CD14-positive monocyte (primary cell): ENCODE measurements around the gene BRIP1. TPM values are rescaled to one million over a fixed set of nuclear protein-coding genes. Genes with fewer than 3 reads are reported as not detected.
"Not testable (repeated sequence)": the region's sequence is repeated elsewhere in the genome, so short reads cannot be mapped to it uniquely, and the experiment has no call there.

Source experiments
- DNase-seq, 3 donors: peaks; one replicate each; pipeline ENCODE4 v3.0.0-alpha.2; 2011 to 2022
- H2AFZ ChIP-seq: 2 replicates; pipeline ENCODE4 v1.6.0; 2012; ENCODE audit warnings: mild to moderate bottlenecking, low read depth, low read length, inconsistent platforms; ENCODE audit not compliant: insufficient read depth, poor library complexity, severe bottlenecking
- H3K27ac ChIP-seq, 2 donors: 1 replicate in 1 of 2; 2 replicates in 1 of 2; pipeline ENCODE4 v1.5.1; 2012 to 2013; ENCODE audit warnings: low read length in 2 of 2, control low read depth in 1 of 2, inconsistent platforms in 1 of 2, low read depth in 1 of 2, mild to moderate bottlenecking in 1 of 2
- H3K27me3 ChIP-seq, 2 donors: one replicate each; pipeline versions ENCODE4 v1.6.0 to v1.6.1; 2011 to 2013; ENCODE audit warnings: low read length in 2 of 2; ENCODE audit not compliant: control insufficient read depth in 2 of 2, insufficient read depth in 2 of 2
- H3K36me3 ChIP-seq, 2 donors: replicated peaks in 1 of 2; 1 replicate in 1 of 2; 2 replicates in 1 of 2; pipeline versions ENCODE4 v1.5.1 to v1.6.1; 2012 to 2013; ENCODE audit warnings: low read length in 2 of 2, control low read depth in 1 of 2, inconsistent platforms in 1 of 2, mild to moderate bottlenecking in 1 of 2; ENCODE audit not compliant: insufficient read depth in 2 of 2, control insufficient read depth in 1 of 2
- H3K4me1 ChIP-seq, 2 donors: 1 replicate in 1 of 2; 2 replicates in 1 of 2; pipeline versions ENCODE4 v1.5.1 to v1.6.1; 2012 to 2013; ENCODE audit warnings: low read length in 2 of 2, control low read depth in 1 of 2, inconsistent platforms in 1 of 2, mild to moderate bottlenecking in 1 of 2, moderate library complexity in 1 of 2; ENCODE audit not compliant: insufficient read depth in 2 of 2, control insufficient read depth in 1 of 2
- H3K4me2 ChIP-seq: replicated peaks from 2 replicates; pipeline ENCODE3; 2012; ENCODE audit warnings: low read length, moderate library complexity, mild to moderate bottlenecking; ENCODE audit not compliant: poor library complexity, severe bottlenecking; ENCODE audit errors: extremely low read depth
- H3K4me3 ChIP-seq, 3 experiments: fragments of 200-600 bp in 1 of 3; sonication (generic) in 1 of 3; replicated peaks in 1 of 3; 1 replicate in 2 of 3; 2 replicates in 1 of 3; pipeline ENCODE4 v1.5.1; 2011 to 2013; ENCODE audit warnings: low read length in 3 of 3, mild to moderate bottlenecking in 3 of 3, control low read depth in 2 of 3, low read depth in 2 of 3, inconsistent platforms in 1 of 3, moderate library complexity in 1 of 3
- H3K79me2 ChIP-seq: 2 replicates; pipeline ENCODE4 v1.6.0; 2012; ENCODE audit warnings: mild to moderate bottlenecking, control low read depth, inconsistent platforms, low read length, moderate library complexity; ENCODE audit not compliant: insufficient read depth
- H3K9ac ChIP-seq: 2 replicates; pipeline ENCODE4 v1.6.0; 2017; ENCODE audit warnings: low read length, mild to moderate bottlenecking; ENCODE audit not compliant: insufficient read depth, poor library complexity, severe bottlenecking
- H3K9me3 ChIP-seq, 2 donors: replicated peaks in 1 of 2; 1 replicate in 1 of 2; 2 replicates in 1 of 2; pipeline versions ENCODE4 v1.5.1 to v1.6.1; 2012 to 2013; ENCODE audit warnings: low read length in 2 of 2, control low read depth in 1 of 2; ENCODE audit not compliant: control insufficient read depth in 1 of 2, insufficient read depth in 1 of 2
- H4K20me1 ChIP-seq: 2 replicates; pipeline ENCODE4 v1.6.0; 2012; ENCODE audit warnings: mild to moderate bottlenecking, low read length, control low read depth, moderate library complexity; ENCODE audit not compliant: insufficient read depth
- H3K27ac Mint-ChIP-seq, 7 donors: one replicate each; pipeline ENCODE4 v1.8.0; 2020; ENCODE audit warnings: mild to moderate bottlenecking in 7 of 7, mixed read lengths in 7 of 7, moderate library complexity in 6 of 7, inconsistent platforms in 2 of 7
- H3K27me3 Mint-ChIP-seq, 3 donors: one replicate each; pipeline ENCODE4 v1.8.0; 2021 to 2022; ENCODE audit warnings: low read depth in 3 of 3, mild to moderate bottlenecking in 3 of 3, mixed read lengths in 3 of 3, moderate library complexity in 3 of 3, inconsistent platforms in 1 of 3
- H3K36me3 Mint-ChIP-seq, 2 donors: one replicate each; pipeline ENCODE4 v1.8.0; 2020; ENCODE audit warnings: mixed read lengths in 2 of 2, inconsistent platforms in 1 of 2, mild to moderate bottlenecking in 1 of 2
- H3K4me1 Mint-ChIP-seq: one replicate; pipeline ENCODE4 v1.8.0; 2020; ENCODE audit warnings: mild to moderate bottlenecking, mixed read lengths
- H3K4me3 Mint-ChIP-seq, 2 donors: one replicate each; pipeline ENCODE4 v1.8.0; 2020; ENCODE audit warnings: mild to moderate bottlenecking in 2 of 2, mixed read lengths in 2 of 2, moderate library complexity in 1 of 2
- H3K9me3 Mint-ChIP-seq, 7 donors: one replicate each; pipeline ENCODE4 v1.8.0; 2020 to 2022; ENCODE audit warnings: mixed read lengths in 7 of 7, mild to moderate bottlenecking in 6 of 7, moderate library complexity in 6 of 7, inconsistent platforms in 2 of 7
- WGBS: methylation state at CpG from one replicate; pipeline ENCODE4 v1.1.5; 2013; ENCODE audit warnings: missing lambda C conversion rate; ENCODE audit not compliant: insufficient coverage; 5-methylcytosine and 5-hydroxymethylcytosine counted together
- intact Hi-C, 2 donors: fragments of 100-400 bp; cut with micrococcal nuclease; formaldehyde crosslinking; loops; one replicate each; pipeline versions ENCODE4 v1.15.0 to v1.15.1; 2023
- polyA plus RNA-seq, 3 donors: library from polyadenylated mRNA; depleted of rRNA in 1 of 3; unstranded in 2 of 3; stranded (reverse) in 1 of 3; fragments of 300-500 nt in 2 of 3; fragments of >200 nt in 1 of 3; fragmentation: Illumina TruSeq in 2 of 3; gene quantifications; 1 replicate in 2 of 3; 2 replicates in 1 of 3; pipeline ENCODE4 v1.2.3, GENCODE V29; 2012 to 2021
- TF ChIP-seq, protein P1 (sequence below): fragments of 200-600 bp; IDR thresholded peaks from one replicate; pipeline ENCODE4 v1.8.0; 2022; ENCODE audit warnings: antibody characterized with exemption, mild to moderate bottlenecking

The BRIP1 gene
- polyA plus RNA-seq, 3 donors, result 0.11 to 0.12 TPM; not detected in 1

DNA sequence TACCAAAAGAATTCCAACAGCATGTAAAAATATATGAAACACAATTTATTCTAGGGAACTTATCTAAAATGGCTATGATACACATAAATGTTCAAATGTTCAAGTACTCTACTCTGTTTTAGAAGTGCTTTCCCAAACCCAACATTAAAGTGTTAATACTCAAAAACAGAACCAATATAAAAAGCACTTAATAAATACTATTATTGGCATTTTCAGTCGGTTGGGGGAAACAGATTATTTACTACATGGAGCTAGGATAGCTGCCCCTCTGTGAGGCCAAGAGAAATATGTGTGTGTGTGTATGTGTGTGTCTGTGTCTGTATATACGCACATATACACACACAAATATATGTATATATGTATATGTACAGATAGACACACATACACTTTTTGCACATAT is 32.1 kb upstream of the BRIP1 start:
- no peak overlapping the region for H3K4me2 ChIP-seq
- DNase-seq, result no peak
- H4K20me1 ChIP-seq, result no peaks in the 10 kb centered on the region
- Mint-ChIP-seq H3K4me3 (no peak overlapping the region), H3K4me1 (no peaks in the 10 kb centered on the region), H3K27ac (no peak overlapping the region), H3K9me3 (no peaks in the 10 kb centered on the region), H3K27me3 (no peaks in the 10 kb centered on the region), H3K36me3 (peaks cover 46 to 78% of the 10 kb centered on the region in 2 donors)
- H3K9me3 ChIP-seq, result no peaks in the 10 kb centered on the region
- intact Hi-C loops, result no loop called here
- H3K27ac ChIP-seq, result no peak overlapping the region
- H3K27me3 ChIP-seq, result no peaks in the 10 kb centered on the region
- H3K4me3 ChIP-seq, result no peak overlapping the region
- H3K79me2 ChIP-seq, result no peaks in the 10 kb centered on the region
- peaks cover 58 to 83% of the 10 kb centered on the region in 2 donors for H3K36me3 ChIP-seq
- TF ChIP-seq, protein P1, sequence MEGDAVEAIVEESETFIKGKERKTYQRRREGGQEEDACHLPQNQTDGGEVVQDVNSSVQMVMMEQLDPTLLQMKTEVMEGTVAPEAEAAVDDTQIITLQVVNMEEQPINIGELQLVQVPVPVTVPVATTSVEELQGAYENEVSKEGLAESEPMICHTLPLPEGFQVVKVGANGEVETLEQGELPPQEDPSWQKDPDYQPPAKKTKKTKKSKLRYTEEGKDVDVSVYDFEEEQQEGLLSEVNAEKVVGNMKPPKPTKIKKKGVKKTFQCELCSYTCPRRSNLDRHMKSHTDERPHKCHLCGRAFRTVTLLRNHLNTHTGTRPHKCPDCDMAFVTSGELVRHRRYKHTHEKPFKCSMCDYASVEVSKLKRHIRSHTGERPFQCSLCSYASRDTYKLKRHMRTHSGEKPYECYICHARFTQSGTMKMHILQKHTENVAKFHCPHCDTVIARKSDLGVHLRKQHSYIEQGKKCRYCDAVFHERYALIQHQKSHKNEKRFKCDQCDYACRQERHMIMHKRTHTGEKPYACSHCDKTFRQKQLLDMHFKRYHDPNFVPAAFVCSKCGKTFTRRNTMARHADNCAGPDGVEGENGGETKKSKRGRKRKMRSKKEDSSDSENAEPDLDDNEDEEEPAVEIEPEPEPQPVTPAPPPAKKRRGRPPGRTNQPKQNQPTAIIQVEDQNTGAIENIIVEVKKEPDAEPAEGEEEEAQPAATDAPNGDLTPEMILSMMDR, result no peak
- no peaks in the 10 kb centered on the region for H3K4me1 ChIP-seq
- WGBS, result no CpG with 5 or more reads among the region's 2 CpGs
- H2AFZ ChIP-seq, result no peak overlapping the region
- no peak overlapping the region for H3K9ac ChIP-seq

DNA sequence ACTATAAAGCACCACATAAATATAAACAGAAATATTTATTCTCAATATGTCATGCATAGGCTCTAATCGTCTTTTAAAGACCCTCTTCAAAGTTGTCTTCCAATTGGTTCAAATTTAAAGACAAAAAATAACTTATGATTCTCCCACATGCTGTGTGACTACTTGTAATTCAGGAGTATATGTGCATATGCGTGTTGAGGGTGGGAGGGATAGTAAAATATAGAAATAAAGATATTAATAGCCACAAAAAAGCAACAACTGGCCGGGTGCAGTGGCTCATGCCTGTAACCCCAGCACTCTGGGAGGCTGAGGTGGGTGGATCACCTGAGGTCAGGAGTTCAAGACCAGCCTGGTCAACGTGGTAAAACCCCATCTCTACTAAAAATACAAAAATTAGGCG is 31.0 kb upstream of the BRIP1 start:
- DNase-seq, H3K9me3 Mint-ChIP-seq, H3K4me3 Mint-ChIP-seq, H3K27ac ChIP-seq, H3K27me3 Mint-ChIP-seq, H3K79me2 ChIP-seq, H3K9me3 ChIP-seq, H2AFZ ChIP-seq, H3K27me3 ChIP-seq, H4K20me1 ChIP-seq, H3K9ac ChIP-seq, intact Hi-C loops, H3K4me1 ChIP-seq, H3K27ac Mint-ChIP-seq, H3K4me1 Mint-ChIP-seq, H3K4me3 ChIP-seq, H3K4me2 ChIP-seq: not testable (repeated sequence)
- peaks cover 42 to 78% of the 10 kb centered on the region in 2 donors for H3K36me3 Mint-ChIP-seq
- H3K36me3 ChIP-seq, result peaks cover 55 to 83% of the 10 kb centered on the region in 2 donors
- WGBS, result no CpG with 5 or more reads among the region's 5 CpGs

DNA sequence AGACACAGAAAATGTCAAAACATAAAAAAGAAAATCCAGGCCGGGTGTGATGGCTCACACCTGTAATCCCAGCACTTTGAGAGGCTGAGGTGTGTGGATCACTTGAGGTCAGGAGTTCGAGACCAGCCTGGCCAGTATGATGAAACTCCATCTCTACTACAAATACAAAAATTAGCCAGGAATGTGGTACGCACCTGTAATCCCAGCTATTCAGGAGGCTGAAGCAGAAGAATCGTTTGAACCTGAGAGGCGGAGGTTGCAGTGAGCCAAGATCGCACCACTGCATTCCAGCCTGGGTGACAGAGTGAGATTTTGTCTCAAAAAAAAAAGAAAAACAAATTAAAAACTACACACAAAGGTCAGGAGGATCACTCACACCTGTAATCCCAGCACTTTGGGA is 24.4 kb upstream of the BRIP1 start:
- H3K4me2 ChIP-seq, H3K4me1 ChIP-seq, H3K27ac ChIP-seq, H3K27me3 ChIP-seq, H3K27me3 Mint-ChIP-seq, H3K9ac ChIP-seq, H3K79me2 ChIP-seq, DNase-seq, H3K4me3 ChIP-seq, H3K9me3 ChIP-seq, H4K20me1 ChIP-seq, H3K9me3 Mint-ChIP-seq, H2AFZ ChIP-seq, H3K4me1 Mint-ChIP-seq, intact Hi-C loops, H3K4me3 Mint-ChIP-seq: not testable (repeated sequence)
- Mint-ChIP-seq H3K27ac (peak overlapping the region in 1 of 7 donors; percentile 25), H3K36me3 (peaks cover 54 to 86% of the 10 kb centered on the region in 2 donors)
- WGBS, result 91% methylated on average over 4 of the region's 6 CpGs
- H3K36me3 ChIP-seq, result peaks cover 43 to 92% of the 10 kb centered on the region in 2 donors

DNA sequence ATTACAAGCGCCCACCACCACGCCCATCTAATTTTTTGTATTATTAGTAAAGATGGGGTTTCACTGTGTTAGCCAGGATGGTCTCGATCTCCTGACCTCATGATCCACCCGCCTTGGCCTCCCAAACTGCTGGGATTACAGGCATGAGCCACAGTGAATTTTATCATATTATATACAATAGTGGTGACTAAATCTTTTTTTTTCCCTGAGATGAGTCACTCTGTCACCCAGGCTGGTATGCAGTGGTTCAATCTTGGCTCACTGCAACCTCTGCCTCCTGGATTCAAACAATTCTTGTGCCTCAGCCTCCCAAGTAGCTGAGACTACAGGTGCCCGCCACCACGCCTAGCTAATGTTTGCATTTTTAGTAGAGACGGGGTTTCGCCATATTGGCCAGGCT is 22.5 kb upstream of the BRIP1 start:
- H3K36me3 ChIP-seq, result peaks cover 37 to 92% of the 10 kb centered on the region in 2 donors
- WGBS, result 100% methylated on average over 4 of the region's 8 CpGs
- intact Hi-C loops, DNase-seq, H3K4me1 Mint-ChIP-seq, H3K79me2 ChIP-seq, H3K27me3 Mint-ChIP-seq, H3K9me3 Mint-ChIP-seq, H3K27ac ChIP-seq, H3K4me1 ChIP-seq, H2AFZ ChIP-seq, H3K4me3 Mint-ChIP-seq, H3K27me3 ChIP-seq, H3K27ac Mint-ChIP-seq, H3K9ac ChIP-seq, H3K4me2 ChIP-seq, H3K9me3 ChIP-seq, H4K20me1 ChIP-seq, H3K4me3 ChIP-seq: not testable (repeated sequence)
- H3K36me3 Mint-ChIP-seq, result peaks cover 56 to 85% of the 10 kb centered on the region in 2 donors
